Measurements from ENCODE around the gene MAFG. TPM values are rescaled to one million over a fixed set of nuclear protein-coding genes. Genes with fewer than 3 reads are reported as not detected.

MAFG gene
- total and polyA plus RNA-seq, 2 donors (not counting 3 experiments of a cell fraction or from before 2014, with no cell fraction given), result 27.6 to 35.0 TPM

DNA sequence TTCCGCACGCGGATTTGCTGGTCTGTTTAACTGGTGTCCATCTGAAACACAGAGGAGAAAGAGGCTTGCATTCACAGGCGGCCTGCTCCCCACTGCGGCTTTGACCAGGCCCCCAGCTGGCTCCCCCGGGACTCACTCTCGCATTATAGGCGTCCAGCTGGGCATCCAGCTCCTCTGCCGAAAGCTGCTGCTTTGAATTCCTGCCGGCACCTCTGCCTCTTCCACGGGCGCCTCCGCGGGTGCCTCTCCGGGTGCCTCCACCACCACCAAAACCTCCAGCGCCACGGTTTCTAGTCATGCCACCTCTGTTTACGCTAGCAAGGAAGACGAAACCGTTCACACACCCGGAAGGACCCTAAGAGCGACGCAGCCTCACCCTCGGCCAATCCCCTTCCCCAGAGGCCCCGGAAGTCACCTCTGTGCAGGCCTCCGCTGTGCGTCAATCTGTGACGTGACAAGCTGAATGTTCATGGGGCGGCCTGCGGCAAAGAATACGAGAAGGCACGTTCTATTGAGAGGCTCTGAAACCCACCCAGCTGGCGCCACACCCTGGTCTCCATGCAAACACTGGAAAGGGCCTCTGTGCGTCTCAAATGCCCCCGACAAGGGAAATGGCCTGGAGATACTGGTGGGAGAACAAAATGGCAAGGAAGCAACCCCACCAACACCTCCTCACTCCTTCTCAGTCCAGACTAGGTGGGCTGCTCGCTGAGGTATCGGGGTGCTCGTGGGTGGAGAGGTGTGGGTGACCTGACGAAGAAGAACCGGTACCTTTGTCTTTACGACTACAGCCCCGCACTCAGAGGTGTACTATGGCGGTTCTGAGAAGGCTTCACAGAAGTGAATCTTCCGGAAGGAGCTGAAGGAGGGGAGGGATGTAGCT is 39.2 kb downstream of the MAFG start:
- no peaks in the 10 kb centered on the region for H3K9me3 ChIP-seq (replicated peaks; ENCODE audit: control insufficient read depth, insufficient read depth, low read length)
- H3K27me3 ChIP-seq (ENCODE audit: control insufficient read depth in 2 of 2, insufficient read depth in 2 of 2, low read length in 2 of 2), result no peaks in the 10 kb centered on the region
- ChIA-PET POLR2A (no interaction called here), CTCF (no interaction called here)
- dilution Hi-C loops (cut with MboI; ENCODE audit: extremely low pct_ligation_motif_present, low sequenced_read_pairs) (no loop called here), intact Hi-C loops (cut with micrococcal nuclease) (no loop called here)
- DNase-seq (ENCODE audit: low read depth, low spot score) (no peak), FAIRE-seq (no peak)
- H3K9me1 ChIP-seq (replicated peaks; ENCODE audit: control insufficient read depth, extremely low read depth, insufficient read depth, low read length), result no peaks in the 10 kb centered on the region
- no peak overlapping the region for H2AFZ ChIP-seq (ENCODE audit: low read depth, low read length)
- TF ChIP-seq, protein P1, sequence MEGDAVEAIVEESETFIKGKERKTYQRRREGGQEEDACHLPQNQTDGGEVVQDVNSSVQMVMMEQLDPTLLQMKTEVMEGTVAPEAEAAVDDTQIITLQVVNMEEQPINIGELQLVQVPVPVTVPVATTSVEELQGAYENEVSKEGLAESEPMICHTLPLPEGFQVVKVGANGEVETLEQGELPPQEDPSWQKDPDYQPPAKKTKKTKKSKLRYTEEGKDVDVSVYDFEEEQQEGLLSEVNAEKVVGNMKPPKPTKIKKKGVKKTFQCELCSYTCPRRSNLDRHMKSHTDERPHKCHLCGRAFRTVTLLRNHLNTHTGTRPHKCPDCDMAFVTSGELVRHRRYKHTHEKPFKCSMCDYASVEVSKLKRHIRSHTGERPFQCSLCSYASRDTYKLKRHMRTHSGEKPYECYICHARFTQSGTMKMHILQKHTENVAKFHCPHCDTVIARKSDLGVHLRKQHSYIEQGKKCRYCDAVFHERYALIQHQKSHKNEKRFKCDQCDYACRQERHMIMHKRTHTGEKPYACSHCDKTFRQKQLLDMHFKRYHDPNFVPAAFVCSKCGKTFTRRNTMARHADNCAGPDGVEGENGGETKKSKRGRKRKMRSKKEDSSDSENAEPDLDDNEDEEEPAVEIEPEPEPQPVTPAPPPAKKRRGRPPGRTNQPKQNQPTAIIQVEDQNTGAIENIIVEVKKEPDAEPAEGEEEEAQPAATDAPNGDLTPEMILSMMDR (IDR thresholded peaks at IDR 0.05; ENCODE audit: extremely low read depth in 1 of 2, insufficient read depth in 1 of 2, low read depth in 1 of 2, low read length in 2 of 2), result no peak
- TF ChIP-seq, protein P2, sequence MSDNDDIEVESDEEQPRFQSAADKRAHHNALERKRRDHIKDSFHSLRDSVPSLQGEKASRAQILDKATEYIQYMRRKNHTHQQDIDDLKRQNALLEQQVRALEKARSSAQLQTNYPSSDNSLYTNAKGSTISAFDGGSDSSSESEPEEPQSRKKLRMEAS (IDR thresholded peaks at IDR 0.05; ENCODE audit: insufficient read depth, insufficient read length), result no peak
- TF ChIP-seq JUN (IDR thresholded peaks at IDR 0.05; ENCODE audit: borderline replicate concordance, insufficient read depth, insufficient read length, low read depth) (no peak), EZH2 (IDR thresholded peaks at IDR 0.05; ENCODE audit: borderline replicate concordance, low read depth, low read length, severe bottlenecking) (no peak), POLR2AphosphoS5 (IDR thresholded peaks at IDR 0.05; ENCODE audit: insufficient read depth, low read depth, low read length) (no peak), POLR2A (IDR thresholded peaks at IDR 0.05; ENCODE audit: low read depth, low read length) (no peak), GATA2 (IDR thresholded peaks at IDR 0.05; ENCODE audit: insufficient read depth, insufficient read length, low read depth, low read length) (no peak), MYC (IDR thresholded peaks at IDR 0.05; ENCODE audit: low read depth, low read length) (no peak), FOS (IDR thresholded peaks at IDR 0.05; ENCODE audit: borderline replicate concordance, insufficient read depth, low read length) (no peak)
- BruUV-seq (replicated peaks), result no TSS peak
- H3K4me2 ChIP-seq (ENCODE audit: insufficient read depth, low read length), result no peak overlapping the region
- H4K20me1 ChIP-seq (replicated peaks; ENCODE audit: control insufficient read depth, extremely low read depth, insufficient read depth, low read length), result no peaks in the 10 kb centered on the region
- H3K36me3 ChIP-seq (ENCODE audit: control insufficient read depth in 2 of 2, extremely low read depth in 1 of 2, insufficient read depth in 2 of 2, low read length in 2 of 2), result peaks cover 24 to 42% of the 10 kb centered on the region in 2 experiments
- no peak overlapping the region for H3K4me3 ChIP-seq (replicated peaks in 1 of 3; ENCODE audit: insufficient read depth in 1 of 3, low read depth in 1 of 3, low read length in 3 of 3)
- H3K4me1 ChIP-seq (ENCODE audit: control insufficient read depth, extremely low read depth, insufficient read depth, low read length), result peaks cover 13% of the 10 kb centered on the region
- no peak overlapping the region for H3K27ac ChIP-seq (ENCODE audit: insufficient read depth, low read depth, low read length)
- peaks cover 55% of the 10 kb centered on the region for H3K79me2 ChIP-seq (ENCODE audit: control insufficient read depth, insufficient read depth, low read length)
- H3K9ac ChIP-seq (replicated peaks; ENCODE audit: extremely low read depth, insufficient read depth, low read length), result no peak overlapping the region

Data from endothelial cell of umbilical vein (primary cell).